ENCODE results near the gene CCDC122. TPM values are rescaled to one million over a fixed set of nuclear protein-coding genes. Genes with fewer than 3 reads are reported as not detected.
A peak's percentile ranks its signal among the peaks of the same experiment; 100 is the strongest.

The CCDC122 gene
- total RNA-seq, 3 donors from 2014 or later, result 8.0 to 17.1 (median 10.9) TPM

GRCh38 chr13:43880926-43881325, 1.4 kb upstream of the CCDC122 start:
- no peaks in the 10 kb centered on the region for H3K36me3 ChIP-seq (ENCODE audit: low read depth)
- TF ChIP-seq, protein P1, sequence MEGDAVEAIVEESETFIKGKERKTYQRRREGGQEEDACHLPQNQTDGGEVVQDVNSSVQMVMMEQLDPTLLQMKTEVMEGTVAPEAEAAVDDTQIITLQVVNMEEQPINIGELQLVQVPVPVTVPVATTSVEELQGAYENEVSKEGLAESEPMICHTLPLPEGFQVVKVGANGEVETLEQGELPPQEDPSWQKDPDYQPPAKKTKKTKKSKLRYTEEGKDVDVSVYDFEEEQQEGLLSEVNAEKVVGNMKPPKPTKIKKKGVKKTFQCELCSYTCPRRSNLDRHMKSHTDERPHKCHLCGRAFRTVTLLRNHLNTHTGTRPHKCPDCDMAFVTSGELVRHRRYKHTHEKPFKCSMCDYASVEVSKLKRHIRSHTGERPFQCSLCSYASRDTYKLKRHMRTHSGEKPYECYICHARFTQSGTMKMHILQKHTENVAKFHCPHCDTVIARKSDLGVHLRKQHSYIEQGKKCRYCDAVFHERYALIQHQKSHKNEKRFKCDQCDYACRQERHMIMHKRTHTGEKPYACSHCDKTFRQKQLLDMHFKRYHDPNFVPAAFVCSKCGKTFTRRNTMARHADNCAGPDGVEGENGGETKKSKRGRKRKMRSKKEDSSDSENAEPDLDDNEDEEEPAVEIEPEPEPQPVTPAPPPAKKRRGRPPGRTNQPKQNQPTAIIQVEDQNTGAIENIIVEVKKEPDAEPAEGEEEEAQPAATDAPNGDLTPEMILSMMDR (IDR thresholded peaks at IDR 0.05), result no peak

GRCh38 chr13:43880214-43880855, 795 bp upstream of the CCDC122 start:
- peak; percentile 1 for ATAC-seq
- peak in 1 of 3 donors; percentile 27 for DNase-seq
- intact Hi-C loops (cut with DNase I, micrococcal nuclease), result no loop called here
- H3K4me1 ChIP-seq (ENCODE audit: low read depth), result peaks cover 9% of the 10 kb centered on the region
- no peaks in the 10 kb centered on the region for H3K36me3 ChIP-seq (ENCODE audit: low read depth)
- TF ChIP-seq, protein P1 (IDR thresholded peaks at IDR 0.05), result no peak
- H3K9me3 ChIP-seq, result no peaks in the 10 kb centered on the region
- H3K4me3 ChIP-seq, result peak overlapping the region; percentile 83

More at GRCh38 chr13:43880926-43881325, 1.4 kb upstream of the CCDC122 start:
- ATAC-seq (no peak), DNase-seq (no peak)
- intact Hi-C loops (cut with DNase I, micrococcal nuclease), result no loop called here
- peaks cover 9% of the 10 kb centered on the region for H3K4me1 ChIP-seq (ENCODE audit: low read depth)
- no peak overlapping the region for H3K4me3 ChIP-seq
- no peaks in the 10 kb centered on the region for H3K9me3 ChIP-seq

DNA sequence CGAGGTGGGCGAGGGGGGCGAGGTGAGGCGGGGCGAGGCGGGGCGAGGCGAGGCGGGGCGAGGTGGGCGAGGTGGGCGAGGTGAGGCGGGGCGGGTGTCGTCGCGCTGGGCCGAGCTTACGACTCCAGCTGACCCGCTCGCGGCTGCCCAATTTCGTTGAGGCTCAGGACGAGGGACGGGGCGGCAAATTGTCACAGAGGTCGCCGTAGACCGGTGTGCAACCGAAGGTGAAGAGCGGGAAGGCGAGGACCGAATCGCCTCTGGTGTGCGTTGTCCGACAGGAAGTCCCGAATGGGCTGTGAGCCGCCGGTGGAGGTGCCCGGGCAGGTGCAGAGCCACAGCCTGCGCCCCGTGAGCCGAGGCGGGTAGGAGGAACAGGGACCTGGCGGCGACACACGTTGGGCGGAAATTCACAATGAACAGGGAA, 228 bp upstream of the CCDC122 start, which contains the start of gene LACC1:
LACC1 (plus strand) TSS at position 150 of the 427 bp plus-strand sequence. CDS start 1,082 bp downstream, outside the sequence.
- Histone ChIP-seq H3K9me3 (no peaks in the 10 kb centered on the region), H3K4me1 (ENCODE audit: low read depth) (peaks cover 9% of the 10 kb centered on the region), H3K36me3 (ENCODE audit: low read depth) (no peaks in the 10 kb centered on the region), H3K4me3 (peak within 1 kb of the TSS; percentile 83)
- DNase-seq, result peak in 2 of 3 donors; percentile 74 to 81
- peak; percentile 78 for ATAC-seq
- intact Hi-C loops (cut with DNase I, micrococcal nuclease), result loop anchor here in 1 of 2 donors (10.0 kb wide), 1 partner anchor 895 kb away; no protein-coding TSS in a partner anchor
- TF ChIP-seq, protein P1 (IDR thresholded peaks at IDR 0.05), result no peak

- ATAC-seq (no peak), DNase-seq (no peak)
- TF ChIP-seq, protein P1 (IDR thresholded peaks at IDR 0.05), result no peak
- intact Hi-C loops (cut with DNase I, micrococcal nuclease), result loop anchor here in 1 of 2 donors (10.0 kb wide), 1 partner anchor 893 kb away; no protein-coding TSS in a partner anchor
- Histone ChIP-seq H3K4me3 (no peak overlapping the region), H3K4me1 (ENCODE audit: low read depth) (peaks cover 9% of the 10 kb centered on the region), H3K36me3 (ENCODE audit: low read depth) (no peaks in the 10 kb centered on the region), H3K9me3 (no peaks in the 10 kb centered on the region)
These were observed 1.8 kb downstream of the CCDC122 start for GRCh38 chr13:43877766-43878165.

- TF ChIP-seq, protein P1 (IDR thresholded peaks at IDR 0.05), result no peak
- H3K4me1 ChIP-seq (ENCODE audit: low read depth), result peaks cover 9% of the 10 kb centered on the region
- DNase-seq (no peak), ATAC-seq (no peak)
- H3K4me3 ChIP-seq, result no peak overlapping the region
- H3K9me3 ChIP-seq, result no peaks in the 10 kb centered on the region
- no peaks in the 10 kb centered on the region for H3K36me3 ChIP-seq (ENCODE audit: low read depth)
- intact Hi-C loops (cut with DNase I, micrococcal nuclease), result loop anchor here in 1 of 2 donors (10.0 kb wide), 1 partner anchor 893 kb away; no protein-coding TSS in a partner anchor
These were observed 2.2 kb downstream of the CCDC122 start for GRCh38 chr13:43877326-43877725.

Data from mucosa of descending colon (tissue), 3 donors.